Mammary epithelial cell (primary cell): ENCODE results near the gene STX16.

Experiments used
- EZH2 ChIP-seq: IDR thresholded peaks from 2 replicates; pipeline ENCODE4 v1.6.1; 2012; ENCODE audit warnings: low read length, inconsistent platforms, borderline replicate concordance
- TF ChIP-seq, protein P1 (sequence below), 2 donors: IDR thresholded peaks in 1 of 2; conservative IDR thresholded peaks in 1 of 2; 2 replicates each; pipeline ENCODE4 v1.5.1; 2011 to 2012; ENCODE audit warnings: inconsistent platforms in 2 of 2, low read length in 2 of 2, mild to moderate bottlenecking in 2 of 2, control low read depth in 1 of 2, low read depth in 1 of 2; ENCODE audit not compliant: insufficient read depth in 1 of 2; ENCODE audit errors: extremely low read depth in 1 of 2

- TF ChIP-seq, protein P1, sequence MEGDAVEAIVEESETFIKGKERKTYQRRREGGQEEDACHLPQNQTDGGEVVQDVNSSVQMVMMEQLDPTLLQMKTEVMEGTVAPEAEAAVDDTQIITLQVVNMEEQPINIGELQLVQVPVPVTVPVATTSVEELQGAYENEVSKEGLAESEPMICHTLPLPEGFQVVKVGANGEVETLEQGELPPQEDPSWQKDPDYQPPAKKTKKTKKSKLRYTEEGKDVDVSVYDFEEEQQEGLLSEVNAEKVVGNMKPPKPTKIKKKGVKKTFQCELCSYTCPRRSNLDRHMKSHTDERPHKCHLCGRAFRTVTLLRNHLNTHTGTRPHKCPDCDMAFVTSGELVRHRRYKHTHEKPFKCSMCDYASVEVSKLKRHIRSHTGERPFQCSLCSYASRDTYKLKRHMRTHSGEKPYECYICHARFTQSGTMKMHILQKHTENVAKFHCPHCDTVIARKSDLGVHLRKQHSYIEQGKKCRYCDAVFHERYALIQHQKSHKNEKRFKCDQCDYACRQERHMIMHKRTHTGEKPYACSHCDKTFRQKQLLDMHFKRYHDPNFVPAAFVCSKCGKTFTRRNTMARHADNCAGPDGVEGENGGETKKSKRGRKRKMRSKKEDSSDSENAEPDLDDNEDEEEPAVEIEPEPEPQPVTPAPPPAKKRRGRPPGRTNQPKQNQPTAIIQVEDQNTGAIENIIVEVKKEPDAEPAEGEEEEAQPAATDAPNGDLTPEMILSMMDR (conservative IDR thresholded peaks at IDR 0.05 in 1 of 2, IDR thresholded peaks at IDR 0.05 in 1 of 2; ENCODE audit: extremely low read depth in 1 of 2, insufficient read depth in 1 of 2, low read depth in 1 of 2, low read length in 2 of 2): no peak
- no peak for TF ChIP-seq EZH2
Measured at GRCh38 chr20:58705208-58705926, 54.3 kb downstream of the STX16 start.
